CD4-positive, alpha-beta T cell treated with Interleukin-10 for 1 hour (primary cell): Measurements from ENCODE around the gene BEST3.
"Not testable (repeated sequence)": the region's sequence is repeated elsewhere in the genome, so short reads cannot be mapped to it uniquely, and the experiment has no call there.

Experiments used
- DNase-seq: peaks from one replicate; pipeline ENCODE4 v3.0.0-alpha.2; 2020

BEST3 gene

DNA sequence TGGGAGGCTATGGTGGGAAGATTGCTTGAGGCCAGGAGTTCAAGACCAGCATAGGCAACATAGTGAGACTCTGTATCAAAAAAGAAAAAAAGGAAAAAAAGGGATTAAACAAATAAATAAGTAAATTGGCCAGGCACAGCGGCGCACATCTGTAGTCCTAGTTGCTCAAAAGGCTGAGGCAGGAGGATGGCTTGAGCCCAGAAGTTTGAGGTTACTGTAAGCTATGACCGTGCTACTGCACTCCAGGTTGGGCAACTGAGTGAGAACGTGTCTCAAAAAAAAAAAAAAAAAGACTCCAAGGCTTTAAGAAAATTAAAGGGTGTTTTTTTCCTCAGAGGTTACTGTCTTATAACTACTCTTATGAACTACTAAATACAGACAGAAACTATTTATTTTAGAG is 11.7 kb downstream of the BEST3 start:
- no peak for DNase-seq

DNA sequence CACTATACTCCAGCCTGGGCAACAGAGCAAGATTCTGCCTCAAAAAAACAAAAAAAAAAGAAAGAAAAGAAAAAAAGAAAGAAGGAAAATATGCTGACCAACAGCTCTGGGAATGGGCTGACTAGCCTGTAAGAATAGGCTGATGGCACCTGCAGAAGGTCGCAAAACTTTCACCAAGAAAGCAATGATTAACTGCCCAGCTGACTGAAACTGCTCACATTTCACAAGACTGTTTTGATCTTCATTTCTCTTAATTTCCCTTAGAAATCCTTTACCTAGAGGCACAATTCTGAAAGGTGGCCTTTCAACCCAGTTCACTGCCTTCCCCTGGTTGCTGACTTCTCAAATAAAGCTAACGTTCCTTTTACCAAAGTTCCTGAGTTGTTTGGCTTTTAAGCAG is 12.4 kb downstream of the BEST3 start:
- no peak for DNase-seq

DNA sequence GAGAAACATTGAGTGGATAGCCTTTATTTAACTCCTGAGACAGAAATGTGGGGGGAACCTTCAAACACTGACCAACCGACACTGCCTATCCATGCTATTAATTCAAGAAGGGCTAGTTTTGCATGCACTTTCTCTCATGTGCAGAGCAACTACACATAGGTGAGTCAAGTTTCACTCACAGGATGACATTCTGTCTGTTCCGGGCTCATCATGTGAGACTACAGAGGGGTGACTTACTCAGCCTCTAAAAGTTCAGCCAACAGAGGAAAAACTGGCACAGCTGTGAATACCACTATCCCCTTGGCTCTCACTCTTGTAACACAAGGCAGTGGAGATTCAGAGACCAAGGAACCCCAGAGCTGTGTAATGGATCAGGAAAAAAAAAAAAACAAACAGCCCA is 13.3 kb downstream of the BEST3 start:
- no peak for DNase-seq

DNA sequence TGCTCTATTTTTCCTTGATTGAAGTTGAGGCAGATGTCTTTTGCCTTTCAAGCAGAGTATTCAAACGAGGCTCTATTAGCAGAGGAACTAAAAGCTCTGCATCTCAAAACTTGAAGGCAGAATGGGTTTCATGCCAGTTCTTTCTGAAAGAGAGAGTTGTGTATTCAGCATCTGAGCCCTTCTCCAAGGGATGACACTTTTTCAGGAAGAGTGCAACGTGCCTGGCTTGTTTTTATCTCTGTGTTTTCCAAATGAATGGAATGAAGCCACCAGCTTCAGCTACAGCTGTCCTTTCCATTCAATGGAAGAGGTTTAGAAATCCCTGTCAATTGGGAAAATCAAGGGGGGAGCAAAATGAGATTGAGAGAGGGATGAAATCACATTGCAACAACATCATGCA is 14.6 kb downstream of the BEST3 start:
- DNase-seq, result no peak

DNA sequence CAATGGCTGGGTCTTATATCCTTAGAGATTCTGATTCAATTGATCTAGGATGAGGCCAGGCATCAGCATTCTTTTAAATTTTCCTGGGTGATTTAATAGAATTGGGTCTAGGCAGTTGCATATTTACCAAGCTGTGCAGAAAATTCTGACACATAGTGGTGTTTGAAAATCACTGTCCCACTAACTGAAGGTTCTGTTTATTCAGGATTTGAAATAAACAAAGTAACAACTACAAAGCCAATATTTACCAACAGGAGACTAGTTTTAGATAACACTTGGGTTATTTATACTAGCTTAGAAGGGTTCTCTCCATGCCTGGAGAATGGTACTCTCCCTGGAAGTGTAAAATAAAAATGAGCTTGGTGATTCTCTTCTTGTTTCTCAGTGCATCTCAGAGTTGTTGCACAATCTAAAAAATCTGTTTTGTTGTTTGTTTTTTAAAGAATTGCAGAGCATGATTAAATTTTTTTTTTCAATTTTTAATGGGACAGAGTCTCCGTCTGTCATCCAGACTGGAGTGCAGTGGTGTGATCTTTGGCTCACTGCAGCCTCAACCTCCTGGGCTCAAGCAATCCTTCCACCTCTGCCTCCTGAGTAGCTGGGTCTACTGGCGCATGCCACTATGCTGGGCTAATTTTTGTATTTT is 16.9 kb downstream of the BEST3 start:
- DNase-seq, result no peak

DNA sequence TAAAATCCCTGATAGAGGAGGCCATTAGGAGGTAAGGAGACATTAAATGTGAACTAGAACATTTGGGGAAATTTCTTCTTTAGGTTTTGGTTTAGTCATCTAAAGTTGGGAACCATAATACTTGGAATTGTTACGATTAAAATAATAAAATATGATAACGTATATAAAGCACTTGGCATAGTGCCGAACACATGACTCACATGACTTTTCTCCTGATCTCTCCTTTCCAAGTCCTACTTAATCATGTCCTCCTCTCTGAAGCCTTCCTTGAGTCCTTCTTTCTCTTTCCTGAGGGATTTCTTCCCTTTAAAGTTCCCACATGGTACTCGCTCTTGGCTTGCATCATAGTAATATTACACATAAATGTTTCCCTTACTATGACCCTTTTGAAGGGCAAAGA is 20.0 kb downstream of the BEST3 start:
- DNase-seq, result no peak

DNA sequence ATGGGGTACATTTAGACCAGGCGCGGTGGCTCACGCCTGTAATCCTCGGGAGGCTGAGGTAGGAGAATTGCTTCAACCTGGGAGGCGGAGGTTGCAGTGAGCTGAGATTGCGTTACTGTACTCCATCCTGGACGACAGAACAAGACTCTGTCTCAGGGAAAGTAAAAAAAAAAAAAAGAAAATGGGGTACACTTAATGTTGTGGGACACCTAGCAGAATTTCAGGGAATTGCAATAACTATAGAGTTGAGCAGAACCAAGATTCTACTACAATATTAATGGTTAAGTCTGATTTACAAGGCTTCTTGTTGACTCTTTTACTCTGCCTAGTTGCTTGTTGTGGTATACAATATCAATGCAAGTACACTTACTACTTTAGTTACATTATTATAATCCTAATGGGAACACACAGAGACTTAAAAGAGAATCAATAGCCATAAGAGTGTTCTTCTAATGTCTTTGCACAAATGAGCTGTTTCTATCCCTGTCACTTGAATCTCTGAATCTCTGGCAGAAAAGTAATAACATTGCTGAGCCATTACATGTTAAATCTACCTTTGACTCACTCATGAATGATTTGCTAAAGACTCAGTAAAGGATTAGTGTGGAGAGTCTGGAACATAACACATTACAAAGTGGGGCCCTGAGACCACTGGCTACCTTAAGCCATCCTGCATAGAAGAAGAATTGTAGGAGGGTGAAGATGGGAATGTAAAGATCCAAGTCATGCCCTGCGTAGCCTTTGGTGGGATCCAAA is 22.7 kb downstream of the BEST3 start:
- DNase-seq, result no peak

DNA sequence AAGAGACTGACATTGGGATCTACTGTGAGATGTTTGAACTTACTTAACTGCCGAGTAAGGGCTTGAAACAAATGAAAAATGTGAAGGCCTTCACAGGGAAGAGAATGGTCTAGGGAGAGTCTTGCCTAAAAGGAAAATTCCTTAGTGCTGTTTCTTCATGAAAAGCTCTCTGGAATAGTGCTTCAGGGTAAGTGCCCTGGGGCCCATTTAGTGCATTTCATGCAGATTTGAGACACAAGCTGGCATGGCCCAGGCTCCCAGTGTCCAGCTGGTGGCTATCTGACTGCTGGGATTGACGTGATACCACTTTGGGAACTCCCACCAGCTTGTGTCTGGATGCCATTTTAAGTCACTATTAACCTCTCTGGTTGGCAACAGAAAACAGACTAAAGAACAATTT is 26.9 kb downstream of the BEST3 start:
- DNase-seq, result no peak

DNA sequence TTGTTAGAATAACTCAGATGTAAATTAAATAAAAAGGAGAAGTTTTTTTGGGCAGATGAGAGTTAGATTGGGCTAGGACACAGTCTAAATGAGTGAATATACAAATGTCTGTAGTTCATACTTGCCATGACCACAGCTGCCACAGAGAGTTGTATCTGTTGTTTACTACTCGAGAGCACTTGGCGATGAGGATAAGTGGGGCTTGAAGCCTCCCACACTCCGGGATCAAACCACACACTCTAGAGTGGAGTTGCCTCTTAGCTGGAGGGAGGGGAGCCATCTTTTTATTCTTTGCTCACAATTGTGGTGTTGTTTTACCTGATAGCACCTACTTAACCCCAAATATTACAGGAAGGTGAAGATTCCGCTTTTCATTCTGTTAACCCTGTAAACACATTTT is 27.5 kb downstream of the BEST3 start:
- no peak for DNase-seq

DNA sequence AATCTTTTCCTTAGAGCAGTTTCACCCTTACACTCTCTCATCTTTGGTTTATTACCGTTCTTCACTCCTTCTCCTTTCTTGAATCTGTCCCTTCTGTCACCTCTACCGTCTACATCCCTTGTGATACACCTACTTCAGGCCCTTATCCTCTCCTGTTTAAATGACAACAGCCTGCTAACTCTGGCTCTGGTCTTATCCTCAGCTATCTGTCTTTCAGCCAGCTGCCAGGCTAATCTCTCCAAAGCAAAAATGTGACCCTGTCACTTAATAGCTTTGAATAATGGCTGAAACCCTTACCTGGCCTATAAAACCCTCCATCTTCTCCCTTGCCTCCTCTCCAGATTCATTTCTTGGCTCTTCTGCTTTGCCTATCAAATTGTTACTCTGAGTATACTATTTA is 32.3 kb downstream of the BEST3 start:
- no peak for DNase-seq

DNA sequence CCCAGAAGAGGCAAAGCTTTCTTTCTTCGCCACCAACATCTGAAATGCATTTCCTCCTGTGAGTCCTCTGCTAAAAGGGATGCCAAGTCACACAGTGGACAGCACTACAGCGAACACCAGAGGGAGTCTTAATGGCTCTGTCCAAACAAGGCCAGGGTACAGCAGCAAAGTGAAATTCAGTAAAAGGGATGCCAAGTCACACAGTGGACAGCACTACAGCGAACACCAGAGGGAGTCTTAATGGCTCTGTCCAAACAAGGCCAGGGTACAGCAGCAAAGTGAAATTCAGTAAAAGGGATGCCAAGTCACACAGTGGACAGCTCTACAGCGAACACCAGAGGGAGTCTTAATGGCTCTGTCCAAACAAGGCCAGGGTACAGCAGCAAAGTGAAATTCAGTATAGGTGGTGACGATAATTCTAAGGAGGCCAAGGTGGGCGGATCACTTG is 34.1 kb downstream of the BEST3 start:
- DNase-seq, result not testable (repeated sequence)

DNA sequence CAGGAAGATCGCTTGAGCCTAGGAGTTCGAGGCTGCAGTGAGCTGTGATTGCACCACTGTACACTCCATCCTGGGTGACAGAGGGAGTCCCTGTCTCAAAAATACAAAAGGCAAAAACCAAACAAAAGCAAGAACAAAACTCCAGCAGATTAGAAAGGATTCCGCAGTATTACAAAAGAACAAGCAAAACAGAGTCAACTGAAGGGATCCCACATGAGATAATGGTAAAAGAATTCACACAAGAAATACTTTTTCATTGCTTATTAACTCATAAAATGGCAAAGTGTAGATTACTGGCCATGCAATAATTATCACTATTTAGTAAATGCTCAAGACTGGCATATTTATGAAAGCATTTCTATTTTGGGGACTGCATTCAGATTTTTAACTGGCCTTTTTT is 35.4 kb downstream of the BEST3 start:
- DNase-seq, result no peak

DNA sequence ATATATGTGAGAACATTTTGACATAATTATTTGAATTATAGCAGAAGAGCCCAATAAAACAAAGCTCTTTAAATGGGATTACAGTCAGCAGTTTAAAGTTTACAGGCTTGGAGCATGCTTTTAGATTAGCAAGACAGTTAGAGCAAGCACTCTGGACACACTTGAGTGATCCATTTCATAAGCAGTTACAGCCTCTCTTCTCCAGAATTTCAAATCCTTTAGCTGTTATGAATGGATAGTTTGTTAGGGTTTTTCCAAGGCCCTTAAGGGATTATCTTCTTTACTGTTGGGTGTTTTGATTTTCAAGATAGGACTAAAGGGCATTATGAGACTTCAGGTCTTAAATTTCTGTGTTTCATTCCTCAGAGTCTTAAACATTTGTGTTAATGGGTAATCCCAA is 36.3 kb downstream of the BEST3 start:
- DNase-seq, result no peak

DNA sequence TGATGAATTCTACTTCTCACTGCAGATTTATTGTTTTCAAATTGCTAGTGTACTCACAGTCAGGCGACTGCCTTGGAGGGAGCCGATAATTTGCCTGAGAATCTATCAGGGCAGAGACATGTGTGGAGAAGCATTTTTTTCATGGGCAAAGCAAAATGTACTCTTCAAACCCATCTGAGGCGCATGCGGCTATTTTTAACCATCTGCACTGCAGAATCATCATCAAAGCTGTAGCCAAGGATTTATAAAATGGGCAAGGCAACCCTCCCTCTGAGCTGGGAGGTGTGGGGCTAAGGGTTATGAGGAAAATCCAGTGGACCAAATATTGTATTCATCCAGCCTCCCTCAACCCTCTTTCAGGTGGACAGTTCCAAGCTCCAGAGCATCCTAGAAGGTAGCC is 37.7 kb downstream of the BEST3 start:
- no peak for DNase-seq

DNA sequence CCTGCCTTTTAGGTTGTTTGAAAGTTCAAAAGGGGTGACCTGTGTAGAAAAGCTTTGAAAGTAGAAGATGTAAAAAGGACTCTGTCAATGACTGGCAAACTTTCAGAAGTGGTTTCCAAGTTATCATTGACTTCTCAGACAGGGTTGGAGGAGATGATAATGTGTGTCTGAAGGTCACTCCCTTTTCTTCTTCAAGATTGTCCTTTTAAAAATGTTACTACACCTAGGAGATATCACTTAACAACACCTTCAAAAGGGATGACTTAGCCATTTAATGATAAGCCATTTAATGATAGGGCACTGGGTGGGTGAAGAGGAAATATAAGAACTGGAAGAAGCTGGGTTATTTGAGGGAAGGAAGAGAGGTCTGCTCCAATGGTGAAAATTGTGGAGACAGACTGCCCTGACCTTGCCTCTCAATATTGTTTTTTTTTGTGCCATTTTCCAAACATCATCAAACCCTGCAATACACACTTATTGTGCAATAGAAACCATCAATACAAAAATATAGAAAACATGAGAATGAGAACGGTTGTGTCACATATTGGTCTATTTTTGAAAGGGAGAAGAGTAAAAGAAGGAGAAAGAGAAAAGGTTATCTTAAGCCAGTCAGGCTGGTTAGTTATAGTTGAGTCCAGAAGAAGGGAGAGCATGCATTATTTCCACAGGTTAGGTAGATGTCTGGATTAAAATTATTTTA is 38.8 kb downstream of the BEST3 start:
- DNase-seq, result no peak

DNA sequence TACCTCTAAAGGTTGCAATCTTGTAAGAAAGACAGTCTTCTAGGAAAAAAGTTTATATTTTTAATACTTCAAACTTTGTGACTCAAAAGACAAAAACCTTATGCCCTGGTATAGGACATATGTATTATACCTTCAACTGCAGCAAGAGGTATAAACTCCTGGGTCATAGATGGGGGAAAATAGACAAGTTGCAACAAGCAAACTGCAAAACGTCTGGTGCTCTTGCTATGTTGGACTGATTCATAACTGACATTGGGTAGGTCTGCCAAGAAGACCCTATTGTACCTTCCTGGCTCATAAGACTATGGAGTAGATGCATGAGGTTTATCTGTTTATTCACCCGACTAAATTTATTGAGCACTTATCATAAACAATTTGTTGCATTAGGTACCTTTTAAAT is 40.9 kb downstream of the BEST3 start:
- no peak for DNase-seq

DNA sequence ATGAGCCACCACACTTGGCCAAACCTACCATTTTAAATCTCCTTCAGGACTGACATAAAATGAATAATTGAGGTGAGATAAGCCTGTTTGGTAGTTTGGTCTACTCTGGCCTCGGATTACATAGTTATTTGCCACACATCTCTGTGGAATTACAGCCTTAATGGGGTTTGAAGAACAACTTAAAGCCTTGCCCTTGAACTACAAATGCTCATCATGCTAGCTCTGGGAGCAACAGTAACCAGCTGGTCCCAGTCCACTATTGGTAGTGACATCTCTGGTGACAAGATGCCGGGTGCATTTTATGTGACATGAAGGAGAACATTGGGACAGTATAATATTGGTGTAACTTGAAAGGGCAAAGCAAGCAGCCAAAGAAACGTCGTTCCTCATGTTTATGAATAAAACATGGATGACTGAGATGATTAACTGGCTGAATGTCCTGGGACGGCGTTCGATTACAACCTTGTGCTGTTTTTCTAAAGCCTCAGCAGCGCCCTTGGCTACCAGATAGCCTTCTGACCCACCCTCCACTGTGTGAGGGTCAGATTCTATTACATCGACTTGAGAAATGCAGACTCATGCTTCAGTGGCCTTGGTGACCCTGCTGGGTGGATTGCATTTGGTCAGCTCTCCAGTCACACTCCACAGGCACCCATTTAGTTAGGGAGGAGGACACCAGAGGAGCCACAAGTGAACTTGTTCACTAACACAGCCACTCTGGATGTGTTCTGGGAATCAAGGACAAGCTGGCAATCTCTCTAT is 41.5 kb downstream of the BEST3 start:
- no peak for DNase-seq

DNA sequence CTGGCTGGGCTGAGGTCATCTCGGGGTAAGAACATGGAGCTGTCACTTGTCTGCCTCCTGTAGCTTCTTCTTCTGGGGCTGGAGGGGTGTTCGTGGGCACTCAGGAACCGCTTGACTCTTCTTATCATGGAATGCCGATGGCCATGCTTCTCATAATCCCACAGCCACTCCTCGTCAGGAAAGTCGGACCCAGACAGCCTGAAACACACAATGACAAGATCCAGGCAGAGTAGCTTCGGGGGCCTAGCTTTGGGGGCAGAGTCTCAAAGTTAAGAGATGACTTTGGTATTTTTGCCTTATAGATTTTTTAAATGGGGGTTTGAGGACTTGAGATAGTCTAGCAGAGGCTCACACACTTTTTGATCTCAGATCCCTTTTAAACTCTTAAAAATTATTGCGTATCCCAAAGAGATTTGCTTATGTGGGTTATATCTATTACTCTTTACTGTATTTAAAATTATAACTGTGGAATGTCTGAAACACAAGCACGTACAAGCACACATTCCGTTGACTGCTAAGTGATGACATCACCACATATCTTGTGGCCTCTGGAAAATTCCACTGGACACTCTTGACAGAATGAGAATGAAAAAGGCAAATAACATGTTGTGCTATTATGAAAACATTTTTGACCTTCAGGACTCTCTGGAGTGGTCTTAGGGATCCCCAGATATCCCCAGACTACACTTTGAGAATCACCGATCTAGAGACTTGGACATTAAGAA is 43.3 kb downstream of the BEST3 start:
- no peak for DNase-seq

DNA sequence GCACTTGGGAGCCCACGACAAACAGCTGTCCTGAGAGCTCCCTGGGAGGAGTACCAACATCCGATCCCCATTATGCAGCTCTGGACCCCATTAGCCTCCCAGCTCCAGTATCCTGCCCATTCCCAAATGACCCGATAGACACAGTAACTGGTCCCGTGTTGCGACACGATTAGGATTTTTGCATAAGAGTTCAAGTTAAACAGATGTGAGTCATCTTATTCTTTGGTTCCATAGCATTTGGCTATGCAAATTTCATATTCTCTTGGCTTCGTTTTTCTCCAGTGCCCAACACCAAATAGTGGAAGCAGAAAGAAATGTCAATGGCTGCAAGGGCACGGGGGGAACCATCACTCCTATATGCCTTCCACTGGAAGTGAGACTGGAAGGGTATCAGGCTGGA is 45.4 kb downstream of the BEST3 start:
- no peak for DNase-seq

DNA sequence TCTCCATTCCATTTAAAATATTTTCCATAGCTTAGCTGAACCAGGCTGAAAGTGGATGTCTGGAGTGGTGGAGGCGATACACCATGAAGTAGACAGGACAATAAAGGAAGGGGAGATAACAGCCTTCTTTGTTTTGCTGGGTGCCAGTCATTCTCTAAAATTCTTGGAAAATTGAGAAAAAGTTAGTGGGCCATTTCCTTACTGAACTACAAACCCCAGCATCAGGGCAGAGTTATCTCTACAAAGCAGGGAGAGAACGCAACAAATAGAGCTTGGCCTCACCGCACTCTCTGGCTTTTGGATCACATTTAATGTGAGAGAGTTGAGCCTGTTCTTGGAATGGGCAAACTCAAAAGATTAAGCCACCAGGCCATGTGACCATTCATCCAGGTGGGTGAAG is 47.2 kb downstream of the BEST3 start:
- no peak for DNase-seq

DNA sequence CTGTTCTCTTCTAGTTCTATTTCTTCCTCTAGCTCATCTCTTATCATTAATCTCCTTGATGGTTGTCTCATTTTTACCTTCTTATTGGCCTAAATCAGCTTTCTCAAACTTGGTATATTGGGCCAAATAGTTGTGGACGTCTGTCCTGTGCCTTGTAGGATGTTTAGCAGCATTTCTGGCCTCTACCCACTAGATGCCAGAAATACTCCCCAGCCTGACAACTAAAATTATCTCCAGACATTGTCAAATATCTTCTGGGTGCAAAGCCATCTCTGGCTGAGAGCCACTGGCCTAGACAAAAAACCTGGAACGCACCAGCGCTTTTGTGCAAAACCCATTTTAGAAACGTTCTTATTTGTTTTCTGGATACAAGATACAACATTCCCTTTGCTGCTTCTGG is 49.6 kb downstream of the BEST3 start:
- no peak for DNase-seq

DNA sequence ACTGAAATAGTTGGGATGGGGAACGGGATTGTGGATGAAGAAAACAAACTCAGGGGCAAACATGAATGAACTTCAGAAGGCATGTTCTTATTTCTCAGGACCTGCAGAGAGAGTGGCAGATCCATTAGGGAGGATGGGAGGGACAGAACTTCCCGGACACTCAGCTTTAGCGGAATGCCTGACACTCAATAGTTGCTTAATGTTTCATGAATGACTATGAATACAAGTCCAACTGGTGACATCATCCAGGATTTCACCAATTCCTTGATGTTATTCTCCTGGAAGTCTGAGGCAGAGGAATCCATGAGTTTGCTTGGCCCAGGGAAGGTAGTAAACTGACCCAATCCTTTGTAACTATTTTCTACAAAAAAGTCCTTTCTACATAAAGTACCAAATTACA is 50.6 kb downstream of the BEST3 start:
- DNase-seq, result no peak

DNA sequence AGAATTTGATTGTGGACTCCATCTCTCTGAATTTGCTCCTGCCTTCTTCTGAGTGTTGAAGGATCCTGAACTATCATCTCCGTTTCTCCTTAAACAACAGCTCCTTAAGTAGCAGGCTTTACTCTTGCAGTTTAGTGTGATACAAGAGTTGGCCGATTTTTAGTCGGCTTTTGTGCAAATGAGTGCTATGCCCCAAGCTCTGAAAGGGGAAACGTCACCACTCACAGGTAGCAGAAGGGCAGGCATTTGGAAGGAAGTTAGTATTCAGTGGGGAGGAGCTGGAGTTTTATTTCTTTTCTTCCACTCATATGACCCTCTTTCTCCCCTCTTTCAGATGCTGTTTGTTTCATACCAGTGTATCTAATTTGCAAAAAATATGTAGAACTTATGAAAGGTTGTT is 51.9 kb downstream of the BEST3 start:
- DNase-seq, result no peak
